Lung (tissue), 12 donors: ENCODE results near the gene SUPT4H1. TPM values are rescaled to one million over a fixed set of nuclear protein-coding genes. Genes with fewer than 3 reads are reported as not detected.

Experiments
- ATAC-seq: fragments of 200-7000 bp; cut with Tn5 transposase; one replicate; pipeline ENCODE4 v1.9.1; 2020; ENCODE audit warnings: moderate number of reproducible peaks; ENCODE audit not compliant: insufficient read depth, low FRiP score
- DNase-seq, 3 donors: peaks; one replicate each; pipeline ENCODE4 v3.0.0-alpha.2; 2013 to 2017
- H3K27ac ChIP-seq, 2 donors: one replicate each; pipeline ENCODE4 v1.5.1; 2013; ENCODE audit warnings: mild to moderate bottlenecking in 2 of 2, moderate library complexity in 2 of 2, control low read depth in 1 of 2, inconsistent platforms in 1 of 2, low read depth in 1 of 2, low read length in 1 of 2
- H3K27me3 ChIP-seq, 3 donors: one replicate each; pipeline ENCODE4 v1.5.1; 2013; ENCODE audit warnings: low read length in 2 of 3; ENCODE audit not compliant: control insufficient read depth in 3 of 3, insufficient read depth in 3 of 3
- H3K36me3 ChIP-seq, 4 donors: one replicate each; pipeline ENCODE4 v1.5.1; 2013; ENCODE audit warnings: low read length in 4 of 4, mild to moderate bottlenecking in 1 of 4, moderate library complexity in 1 of 4; ENCODE audit not compliant: control insufficient read depth in 4 of 4, insufficient read depth in 4 of 4
- H3K4me1 ChIP-seq, 5 donors: one replicate each; pipeline ENCODE4 v1.5.1; 2013; ENCODE audit warnings: low read length in 5 of 5, mild to moderate bottlenecking in 2 of 5, moderate library complexity in 1 of 5; ENCODE audit not compliant: control insufficient read depth in 5 of 5, insufficient read depth in 5 of 5
- H3K4me3 ChIP-seq: one replicate; pipeline ENCODE4 v1.5.1; 2013; ENCODE audit warnings: mild to moderate bottlenecking, control low read depth, moderate library complexity
- H3K9ac ChIP-seq, 2 donors: one replicate each; pipeline ENCODE4 v1.5.1; 2013; ENCODE audit warnings: low read length in 2 of 2, control low read depth in 1 of 2; ENCODE audit not compliant: insufficient read depth in 1 of 2
- H3K9me3 ChIP-seq, 4 donors: one replicate each; pipeline ENCODE4 v1.5.1; 2013; ENCODE audit warnings: low read length in 3 of 4, mild to moderate bottlenecking in 1 of 4, moderate library complexity in 1 of 4; ENCODE audit not compliant: control insufficient read depth in 4 of 4, insufficient read depth in 3 of 4
- CTCF ChIP-seq: IDR thresholded peaks from 2 replicates; pipeline ENCODE4 v1.5.1; 2012; ENCODE audit warnings: mild to moderate bottlenecking; ENCODE audit errors: control extremely low read depth, extremely low read depth
- WGBS, 2 donors: extraction: QIAGEN DNeasy Blood & Tissue Kit; methylation state at CpG; one replicate each; pipeline ENCODE4 v1.1.7; 2013; 5-methylcytosine and 5-hydroxymethylcytosine counted together
- polyA plus RNA-seq, 2 donors: library from polyadenylated mRNA; stranded (reverse); fragments of 200-250 nt; gene quantifications; one replicate each; pipeline ENCODE4 v1.2.1, GENCODE V29; 2013
- total RNA-seq, 2 donors: library from RNA; depleted of rRNA in 1 of 2; stranded (reverse); fragments of >200 nt in 1 of 2; gene quantifications; one replicate each; pipeline ENCODE4 v1.2.1, GENCODE V29; 2014 to 2021
- donor health status: control.
- donor health status: control.
- donor health status: Bipolar disorder and iron deficiency.
- donor health status: healthy.
- donor health status: DM: yes; HTN: yes; CAD: no.

SUPT4H1 gene
- total and polyA plus RNA-seq, 4 donors: 54.6 to 97.5 (median 67.4) TPM

GRCh38 chr17:58377661-58378060 lies 25.7 kb upstream of the SUPT4H1 start:
- TF ChIP-seq CTCF: no peak
- H3K9ac ChIP-seq: no peak overlapping the region
- WGBS, 2 donors: 83% methylated on average over 5 of the region's 5 CpGs
- H3K4me3 ChIP-seq: no peak overlapping the region
- no peaks in the 10 kb centered on the region for H3K9me3 ChIP-seq
- no peaks in the 10 kb centered on the region for H3K27me3 ChIP-seq
- H3K27ac ChIP-seq: no peak overlapping the region
- peaks cover 0 to 3% (median 0%) of the 10 kb centered on the region in 4 donors for H3K36me3 ChIP-seq
- no peak for DNase-seq
- peaks cover 0 to 52% (median 21%) of the 10 kb centered on the region in 5 donors for H3K4me1 ChIP-seq
- ATAC-seq: no peak

GRCh38 chr17:58377093-58377601 lies 25.1 kb upstream of the SUPT4H1 start:
- no peak for ATAC-seq

GRCh38 chr17:58376472-58377000 lies 24.5 kb upstream of the SUPT4H1 start:
- Histone ChIP-seq H3K4me3 (no peak overlapping the region), H3K4me1 (peaks cover 0 to 42% (median 11%) of the 10 kb centered on the region in 5 donors), H3K27me3 (no peaks in the 10 kb centered on the region), H3K9me3 (no peaks in the 10 kb centered on the region), H3K36me3 (peaks cover 0 to 3% (median 1%) of the 10 kb centered on the region in 4 donors), H3K9ac (no peak overlapping the region), H3K27ac (no peak overlapping the region)
- ATAC-seq: peak; percentile 15
- 63 to 73% methylated on average over 4 of the region's 4 CpGs for WGBS, 2 donors
- TF ChIP-seq CTCF: no peak
- DNase-seq: no peak

More at GRCh38 chr17:58377093-58377601, 25.1 kb upstream of the SUPT4H1 start:
- Histone ChIP-seq H3K27ac (no peak overlapping the region), H3K36me3 (peaks cover 0 to 3% (median 1%) of the 10 kb centered on the region in 4 donors), H3K9me3 (no peaks in the 10 kb centered on the region), H3K4me1 (peaks cover 0 to 48% (median 17%) of the 10 kb centered on the region in 5 donors), H3K4me3 (no peak overlapping the region), H3K9ac (no peak overlapping the region), H3K27me3 (no peaks in the 10 kb centered on the region)
- 62 to 72% methylated on average over 3 of the region's 3 CpGs for whole genome bisulfite sequencing, 2 donors
- peak; percentile 67 to 86 (median 70) for DNase-seq
- TF ChIP-seq CTCF: no peak

- Histone ChIP-seq H3K4me1 (peaks cover 0 to 34% (median 6%) of the 10 kb centered on the region in 5 donors), H3K36me3 (peaks cover 0 to 3% (median 1%) of the 10 kb centered on the region in 4 donors), H3K9ac (no peak overlapping the region), H3K27me3 (no peaks in the 10 kb centered on the region), H3K9me3 (no peaks in the 10 kb centered on the region), H3K4me3 (no peak overlapping the region), H3K27ac (peak overlapping the region in 1 of 2 donors; percentile 35)
- no peak for TF ChIP-seq CTCF
- whole genome bisulfite sequencing, 2 donors: 82 to 87% methylated on average over 2 of the region's 2 CpGs
- no peak for DNase-seq
- ATAC-seq: no peak
These were observed 23.8 kb upstream of the SUPT4H1 start for GRCh38 chr17:58375811-58376210.
